HepG2 (cell line): ENCODE measurements around the gene TNFRSF9.

Experiments
- ATM ChIP-seq: fragments of 450-650 bp; IDR thresholded peaks from 2 replicates; pipeline ENCODE4 v1.7.1; 2017; ENCODE audit warnings: mild to moderate bottlenecking, borderline replicate concordance
- ELF4 ChIP-seq: sonication (generic); formaldehyde crosslinking; IDR thresholded peaks from 2 replicates; pipeline ENCODE4 v1.5.0; 2020; ENCODE audit warnings: missing genetic modification reagents, mild to moderate bottlenecking, moderate library complexity, borderline replicate concordance
- EZH2 ChIP-seq: conservative IDR thresholded peaks from 2 replicates; pipeline ENCODE4 v1.6.1; 2012; ENCODE audit warnings: mild to moderate bottlenecking, low read depth, low read length, moderate library complexity
- KDM6A ChIP-seq: IDR thresholded peaks from 2 replicates; pipeline ENCODE4 v1.6.1; 2016; ENCODE audit warnings: low read depth
- NR1H2 ChIP-seq: sonication (generic); formaldehyde crosslinking; IDR thresholded peaks from 2 replicates; pipeline ENCODE4 v1.8.1; 2022; ENCODE audit warnings: low read depth, missing genetic modification reagents, borderline replicate concordance
- NR3C1 ChIP-seq: sonication (generic); formaldehyde crosslinking; IDR thresholded peaks from 2 replicates; pipeline ENCODE4 v1.4.0; 2020; ENCODE audit warnings: missing genetic modification reagents
- PBX3 ChIP-seq: sonication (generic); formaldehyde crosslinking; IDR thresholded peaks from 2 replicates; pipeline ENCODE4 v1.8.1; 2023; ENCODE audit warnings: missing genetic modification reagents, inconsistent platforms, borderline replicate concordance
- POLR2AphosphoS5 ChIP-seq: IDR thresholded peaks from 2 replicates; pipeline ENCODE4 v1.6.1; 2012; ENCODE audit warnings: low read depth, low read length
- SALL2 ChIP-seq: sonication (generic); formaldehyde crosslinking; IDR thresholded peaks from 2 replicates; pipeline ENCODE4 v1.8.1; 2023; ENCODE audit warnings: mild to moderate bottlenecking, missing genetic modification reagents, inconsistent platforms
- ZZZ3 ChIP-seq: sonication (generic); formaldehyde crosslinking; IDR thresholded peaks from 2 replicates; pipeline ENCODE4 v1.4.0; 2020; ENCODE audit warnings: missing genetic modification reagents, mild to moderate bottlenecking, borderline replicate concordance

GRCh38 chr1:7940034-7940433, 605 bp downstream of the TNFRSF9 start:
- no peak for TF ChIP-seq SALL2 (CRISPR knock-in tag)
- TF ChIP-seq ATM = no peak
- no peak for TF ChIP-seq NR1H2
- TF ChIP-seq ELF4 = no peak
- TF ChIP-seq POLR2AphosphoS5 = no peak
- TF ChIP-seq NR3C1 (CRISPR knock-in tag) = no peak
- TF ChIP-seq PBX3 = no peak
- no peak for TF ChIP-seq KDM6A
- no peak for TF ChIP-seq EZH2
- TF ChIP-seq ZZZ3 (CRISPR knock-in tag) = no peak
